ENCODE data around the gene MTFR1L. TPM values are rescaled to one million over a fixed set of nuclear protein-coding genes. Genes with fewer than 3 reads are reported as not detected.

The MTFR1L gene
- total and polyA plus RNA-seq, 9 of the 15 experiments (the other 6 are each of a cell fraction or from before 2014, with no cell fraction given): 41.4 to 98.5 (median 53.7) TPM

DNA sequence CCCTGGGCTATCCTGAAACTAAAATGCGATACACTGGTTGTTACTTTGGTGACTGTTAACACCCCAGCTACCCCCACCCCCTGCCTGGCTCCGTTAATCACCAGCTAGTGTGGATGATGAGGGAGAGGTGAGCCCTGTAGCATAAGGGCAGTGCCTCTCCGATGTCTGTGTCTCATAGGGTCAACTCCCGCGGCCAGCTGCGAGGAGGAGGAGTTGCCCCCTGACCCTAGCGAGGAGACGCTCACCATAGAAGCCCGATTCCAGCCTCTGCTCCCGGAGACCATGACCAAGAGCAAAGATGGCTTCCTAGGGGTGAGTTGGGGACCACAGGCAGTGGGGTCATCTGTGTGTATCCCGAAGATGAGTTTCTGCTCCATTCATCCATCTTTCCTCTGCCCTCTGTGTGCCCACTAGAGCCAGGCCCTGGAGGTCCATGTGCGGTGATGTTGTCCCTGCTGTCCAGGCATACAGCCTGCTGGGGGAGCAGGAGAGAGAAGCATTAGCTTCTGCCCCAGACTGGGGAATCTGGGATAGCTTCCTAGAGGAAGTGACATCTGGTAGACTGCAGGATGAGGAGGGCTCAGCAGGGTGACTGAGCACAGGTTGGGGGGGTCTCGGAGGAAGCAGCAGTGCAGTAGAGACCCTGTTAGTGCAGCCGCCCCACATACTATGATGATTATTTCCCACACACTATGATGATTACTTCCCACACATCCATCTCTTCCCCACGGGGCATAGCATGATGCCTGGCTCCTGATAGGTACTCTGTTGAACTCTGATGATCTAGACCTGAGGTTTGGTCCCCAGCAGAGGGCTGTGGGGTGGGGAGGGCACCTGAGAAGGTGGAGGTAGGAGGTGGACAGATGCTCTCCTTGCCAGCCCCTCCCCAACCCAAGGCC, 14.5 kb upstream of the MTFR1L start (continued):
- no peak for TF ChIP-seq HCFC1 (IDR thresholded peaks at IDR 0.05; ENCODE audit: low read depth, low read length)
- TF ChIP-seq SRSF1 (IDR thresholded peaks at IDR 0.05; ENCODE audit: low read depth, low read length): no peak
- TF ChIP-seq POLR2G (IDR thresholded peaks at IDR 0.05; ENCODE audit: low read depth, low read length): no peak
- TF ChIP-seq MITF (IDR thresholded peaks at IDR 0.05): no peak

DNA sequence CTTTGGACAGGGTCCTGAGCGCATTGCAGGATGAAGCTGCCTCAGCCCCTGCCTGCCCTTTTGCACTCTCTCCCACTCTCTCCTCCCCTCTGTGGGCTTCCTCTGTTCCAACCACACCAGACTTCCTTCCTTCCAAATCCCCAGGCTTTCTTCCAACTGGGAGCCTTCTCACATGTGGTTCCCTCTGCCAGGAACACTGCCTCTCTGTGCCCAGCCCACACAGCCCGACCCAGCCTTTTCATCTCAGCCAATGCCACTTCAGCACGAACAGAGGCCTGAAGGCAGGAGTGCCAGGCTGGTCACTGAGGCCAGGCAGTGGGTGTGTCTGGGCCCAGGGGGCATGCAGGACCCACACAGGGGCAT, 13.9 kb upstream of the MTFR1L start:
- Histone ChIP-seq H3K9ac (ENCODE audit: insufficient read depth in 1 of 2, low read depth in 2 of 2, low read length in 2 of 2) (no peak overlapping the region), H3K79me2 (ENCODE audit: control insufficient read depth, insufficient read depth, low read length) (no peaks in the 10 kb centered on the region), H3K9me1 (ENCODE audit: control insufficient read depth, insufficient read depth, low read length) (no peaks in the 10 kb centered on the region), H3K4me2 (ENCODE audit: insufficient read depth, low read length) (no peak overlapping the region), H3K4me3 (no peak overlapping the region), H3K27me3 (ENCODE audit: control insufficient read depth in 2 of 2, insufficient read depth in 2 of 2, low read length in 2 of 2) (no peaks in the 10 kb centered on the region), H3K27ac (ENCODE audit: extremely low read depth, low read depth, low read length) (no peak overlapping the region), H3K9me3 (replicated peaks; ENCODE audit: control insufficient read depth, insufficient read depth, low read depth, low read length) (no peaks in the 10 kb centered on the region), H2AFZ (ENCODE audit: low read depth, low read length) (no peak overlapping the region), H4K20me1 (replicated peaks; ENCODE audit: control insufficient read depth, insufficient read depth, low read length) (peaks cover 4% of the 10 kb centered on the region; the same call in 1 of the 2 replicates), H3K4me1 (replicated peaks in 1 of 2; ENCODE audit: control insufficient read depth in 2 of 2, insufficient read depth in 2 of 2, low read length in 2 of 2) (peaks cover 10 to 36% of the 10 kb centered on the region in 2 experiments; a peak in 4 of 5 replicates), H3K36me3 (ENCODE audit: control insufficient read depth, insufficient read depth, low read length) (no peaks in the 10 kb centered on the region)
- in situ Hi-C loops (cut with MboI) (no loop called here), intact Hi-C loops (cut with micrococcal nuclease) (no loop called here)
- WGBS (ENCODE audit: insufficient coverage, low coverage, missing lambda C conversion rate): 43% methylated on average over 3 of the region's 3 CpGs
- ChIA-PET POLR2A (no interaction called here), CTCF (ENCODE audit: low intra/inter-chr PET ratio) (no interaction called here)
- no peak for DNase-seq (ENCODE audit: extremely low read depth in 1 of 4, low spot score in 3 of 4)
- FAIRE-seq: no peak
- no TSS peak for BruUV-seq (replicated peaks)
- ATAC-seq: no peak
- no peak for TF ChIP-seq PCBP2 (IDR thresholded peaks at IDR 0.05; ENCODE audit: low read depth, low read length, poor library complexity, severe bottlenecking)
- no peak for TF ChIP-seq SMAD1 (IDR thresholded peaks at IDR 0.05; ENCODE audit: low read depth, low read length, partially characterized antibody)
- no peak for TF ChIP-seq ZNF830 (CRISPR knock-in tag; IDR thresholded peaks at IDR 0.05)
- no peak for TF ChIP-seq TCF3 (CRISPR knock-in tag; IDR thresholded peaks at IDR 0.05)
- no peak for TF ChIP-seq MAZ (CRISPR knock-in tag; conservative IDR thresholded peaks at IDR 0.05 in 1 of 2, IDR thresholded peaks at IDR 0.05 in 1 of 2)
- TF ChIP-seq ELF2 (CRISPR knock-in tag; IDR thresholded peaks at IDR 0.05): no peak
